SK-N-SH (cell line): ENCODE results near the gene JAKMIP1.

Source experiments
- EP300 ChIP-seq, 2 experiments: IDR thresholded peaks; 2 replicates each; pipeline versions ENCODE4 v1.4.0 to v1.6.1; 2012; ENCODE audit warnings: borderline replicate concordance in 1 of 2, low read depth in 1 of 2, low read length in 1 of 2
- FOSL2 ChIP-seq: IDR thresholded peaks from 2 replicates; pipeline ENCODE4 v1.4.0; 2012; ENCODE audit warnings: low read depth, mild to moderate bottlenecking, moderate library complexity, borderline replicate concordance
- JUND ChIP-seq: IDR thresholded peaks from 2 replicates; pipeline ENCODE4 v1.4.0; 2012
- MEF2A ChIP-seq: IDR thresholded peaks from 2 replicates; pipeline ENCODE4 v1.4.0; 2012; ENCODE audit warnings: low read depth, borderline replicate concordance
- POLR2AphosphoS5 ChIP-seq: IDR thresholded peaks from 2 replicates; pipeline ENCODE4 v1.6.1; 2012; ENCODE audit warnings: low read depth, low read length
- RAD21 ChIP-seq: IDR thresholded peaks from 2 replicates; pipeline ENCODE4 v1.6.1; 2012; ENCODE audit warnings: mild to moderate bottlenecking, low read length
- RCOR1 ChIP-seq: fragments of 150-350 bp; IDR thresholded peaks from 2 replicates; pipeline ENCODE4 v1.6.1; 2017; ENCODE audit warnings: antibody characterized with exemption, low read length
- RFX5 ChIP-seq: IDR thresholded peaks from 2 replicates; pipeline ENCODE4 v1.6.1; 2012; ENCODE audit warnings: mild to moderate bottlenecking, improper control_type of control experiment, low read length
- TCF12 ChIP-seq: IDR thresholded peaks from 2 replicates; pipeline ENCODE4 v1.4.0; 2012
- TF ChIP-seq, protein P1 (sequence below): IDR thresholded peaks from 2 replicates; pipeline ENCODE4; 2012
- TF ChIP-seq, protein P2 (sequence below): fragments of 200-600 bp; sonication (generic); IDR thresholded peaks from 2 replicates; pipeline ENCODE4 v1.6.1; 2017; ENCODE audit warnings: antibody characterized with exemption, mild to moderate bottlenecking, moderate library complexity
- TF ChIP-seq, protein P3 (sequence below): IDR thresholded peaks from 2 replicates; pipeline ENCODE4 v1.4.0; 2012; ENCODE audit warnings: low read depth, borderline replicate concordance
- TF ChIP-seq, protein P4 (sequence below): IDR thresholded peaks from 2 replicates; pipeline ENCODE4 v1.4.0; 2012; ENCODE audit warnings: low read depth, borderline replicate concordance

DNA sequence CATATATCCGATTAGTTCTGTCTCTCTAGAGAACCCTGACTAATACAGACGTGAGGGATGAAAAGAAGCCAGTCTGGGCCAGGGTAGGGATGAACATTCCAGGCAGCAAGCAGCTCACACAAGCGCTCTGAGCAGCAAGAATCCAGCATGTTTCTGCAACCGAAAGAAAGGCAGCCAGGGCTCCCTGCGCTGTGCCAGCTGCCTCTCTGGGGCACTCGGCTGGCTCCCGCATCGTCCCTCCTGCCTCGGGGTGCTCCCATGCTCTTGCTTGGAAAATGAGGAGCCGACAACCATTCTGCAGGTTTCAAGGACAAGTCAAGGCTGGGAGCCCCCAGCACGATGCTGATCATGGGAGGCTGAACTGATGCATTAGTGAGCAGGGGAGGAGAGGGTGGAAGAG lies 7.0 kb downstream of the JAKMIP1 start:
- TF ChIP-seq, protein P1, sequence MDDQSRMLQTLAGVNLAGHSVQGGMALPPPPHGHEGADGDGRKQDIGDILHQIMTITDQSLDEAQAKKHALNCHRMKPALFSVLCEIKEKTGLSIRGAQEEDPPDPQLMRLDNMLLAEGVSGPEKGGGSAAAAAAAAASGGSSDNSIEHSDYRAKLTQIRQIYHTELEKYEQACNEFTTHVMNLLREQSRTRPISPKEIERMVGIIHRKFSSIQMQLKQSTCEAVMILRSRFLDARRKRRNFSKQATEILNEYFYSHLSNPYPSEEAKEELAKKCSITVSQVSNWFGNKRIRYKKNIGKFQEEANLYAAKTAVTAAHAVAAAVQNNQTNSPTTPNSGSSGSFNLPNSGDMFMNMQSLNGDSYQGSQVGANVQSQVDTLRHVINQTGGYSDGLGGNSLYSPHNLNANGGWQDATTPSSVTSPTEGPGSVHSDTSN = no peak
- TF ChIP-seq EP300 (IDR thresholded peaks at IDR 0.05; ENCODE audit: borderline replicate concordance in 1 of 2, low read depth in 1 of 2, low read length in 1 of 2) (no peak), POLR2AphosphoS5 (no peak), RAD21 (no peak), MEF2A (no peak), RCOR1 (no peak), RFX5 (no peak), TCF12 (no peak), FOSL2 (no peak), JUND (no peak)
- TF ChIP-seq, protein P2, sequence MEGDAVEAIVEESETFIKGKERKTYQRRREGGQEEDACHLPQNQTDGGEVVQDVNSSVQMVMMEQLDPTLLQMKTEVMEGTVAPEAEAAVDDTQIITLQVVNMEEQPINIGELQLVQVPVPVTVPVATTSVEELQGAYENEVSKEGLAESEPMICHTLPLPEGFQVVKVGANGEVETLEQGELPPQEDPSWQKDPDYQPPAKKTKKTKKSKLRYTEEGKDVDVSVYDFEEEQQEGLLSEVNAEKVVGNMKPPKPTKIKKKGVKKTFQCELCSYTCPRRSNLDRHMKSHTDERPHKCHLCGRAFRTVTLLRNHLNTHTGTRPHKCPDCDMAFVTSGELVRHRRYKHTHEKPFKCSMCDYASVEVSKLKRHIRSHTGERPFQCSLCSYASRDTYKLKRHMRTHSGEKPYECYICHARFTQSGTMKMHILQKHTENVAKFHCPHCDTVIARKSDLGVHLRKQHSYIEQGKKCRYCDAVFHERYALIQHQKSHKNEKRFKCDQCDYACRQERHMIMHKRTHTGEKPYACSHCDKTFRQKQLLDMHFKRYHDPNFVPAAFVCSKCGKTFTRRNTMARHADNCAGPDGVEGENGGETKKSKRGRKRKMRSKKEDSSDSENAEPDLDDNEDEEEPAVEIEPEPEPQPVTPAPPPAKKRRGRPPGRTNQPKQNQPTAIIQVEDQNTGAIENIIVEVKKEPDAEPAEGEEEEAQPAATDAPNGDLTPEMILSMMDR = no peak
- TF ChIP-seq, protein P3, sequence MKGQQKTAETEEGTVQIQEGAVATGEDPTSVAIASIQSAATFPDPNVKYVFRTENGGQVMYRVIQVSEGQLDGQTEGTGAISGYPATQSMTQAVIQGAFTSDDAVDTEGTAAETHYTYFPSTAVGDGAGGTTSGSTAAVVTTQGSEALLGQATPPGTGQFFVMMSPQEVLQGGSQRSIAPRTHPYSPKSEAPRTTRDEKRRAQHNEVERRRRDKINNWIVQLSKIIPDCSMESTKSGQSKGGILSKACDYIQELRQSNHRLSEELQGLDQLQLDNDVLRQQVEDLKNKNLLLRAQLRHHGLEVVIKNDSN = no peak
- TF ChIP-seq, protein P4, sequence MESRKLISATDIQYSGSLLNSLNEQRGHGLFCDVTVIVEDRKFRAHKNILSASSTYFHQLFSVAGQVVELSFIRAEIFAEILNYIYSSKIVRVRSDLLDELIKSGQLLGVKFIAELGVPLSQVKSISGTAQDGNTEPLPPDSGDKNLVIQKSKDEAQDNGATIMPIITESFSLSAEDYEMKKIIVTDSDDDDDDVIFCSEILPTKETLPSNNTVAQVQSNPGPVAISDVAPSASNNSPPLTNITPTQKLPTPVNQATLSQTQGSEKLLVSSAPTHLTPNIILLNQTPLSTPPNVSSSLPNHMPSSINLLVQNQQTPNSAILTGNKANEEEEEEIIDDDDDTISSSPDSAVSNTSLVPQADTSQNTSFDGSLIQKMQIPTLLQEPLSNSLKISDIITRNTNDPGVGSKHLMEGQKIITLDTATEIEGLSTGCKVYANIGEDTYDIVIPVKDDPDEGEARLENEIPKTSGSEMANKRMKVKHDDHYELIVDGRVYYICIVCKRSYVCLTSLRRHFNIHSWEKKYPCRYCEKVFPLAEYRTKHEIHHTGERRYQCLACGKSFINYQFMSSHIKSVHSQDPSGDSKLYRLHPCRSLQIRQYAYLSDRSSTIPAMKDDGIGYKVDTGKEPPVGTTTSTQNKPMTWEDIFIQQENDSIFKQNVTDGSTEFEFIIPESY = no peak
